ENCODE measurements around the gene PRDM11.

Gene PRDM11

GRCh38 chr11:45158210-45158731 lies 11.8 kb downstream of the PRDM11 start:
- FAIRE-seq, result no peak

GRCh38 chr11:45158891-45159605 lies 12.6 kb downstream of the PRDM11 start:
- FAIRE-seq, result no peak

GRCh38 chr11:45159781-45160365 lies 13.4 kb downstream of the PRDM11 start:
- FAIRE-seq, result no peak

- no peak for FAIRE-seq
Measured at GRCh38 chr11:45161252-45162063, 15.0 kb downstream of the PRDM11 start.

- FAIRE-seq, result no peak
Measured at GRCh38 chr11:45162064-45162375, 15.6 kb downstream of the PRDM11 start.

GRCh38 chr11:45162916-45163879 lies 16.8 kb downstream of the PRDM11 start:
- no peak for FAIRE-seq

GRCh38 chr11:45163956-45164575 lies 17.6 kb downstream of the PRDM11 start:
- FAIRE-seq, result no peak

GRCh38 chr11:45165386-45165785 lies 18.9 kb downstream of the PRDM11 start:
- FAIRE-seq, result no peak

GRCh38 chr11:45165806-45166603 lies 19.6 kb downstream of the PRDM11 start:
- FAIRE-seq, result no peak

- FAIRE-seq, result no peak
Measured at GRCh38 chr11:45166604-45166897, 20.1 kb downstream of the PRDM11 start.

GRCh38 chr11:45167283-45167682 lies 20.8 kb downstream of the PRDM11 start:
- FAIRE-seq, result no peak

- no peak for FAIRE-seq
Measured at GRCh38 chr11:45168366-45169130, 22.1 kb downstream of the PRDM11 start.

GRCh38 chr11:45169310-45170072 lies 23.1 kb downstream of the PRDM11 start:
- FAIRE-seq, result no peak

GRCh38 chr11:45170484-45170883 lies 24.0 kb downstream of the PRDM11 start:
- FAIRE-seq, result no peak

- no peak for FAIRE-seq
Measured at GRCh38 chr11:45171550-45171949, 25.1 kb downstream of the PRDM11 start.

- no peak for FAIRE-seq
Measured at GRCh38 chr11:45173064-45173463, 26.6 kb downstream of the PRDM11 start.

GRCh38 chr11:45174168-45174835 lies 27.9 kb downstream of the PRDM11 start:
- no peak for FAIRE-seq

- no peak for FAIRE-seq
Measured at GRCh38 chr11:45174963-45175362, 28.5 kb downstream of the PRDM11 start.

- FAIRE-seq, result no peak
Measured at GRCh38 chr11:45176996-45177395, 30.6 kb downstream of the PRDM11 start.

Measured in colon (tissue), 2 donors.